ENCODE measurements around the gene ASIC2. TPM values are rescaled to one million over a fixed set of nuclear protein-coding genes. Genes with fewer than 3 reads are reported as not detected.

Gene ASIC2
- total and polyA plus RNA-seq, 9 of the 15 experiments (the other 6 are each of a cell fraction or from before 2014, with no cell fraction given), result not detected

- H3K4me1 ChIP-seq (replicated peaks in 1 of 2; ENCODE audit: control insufficient read depth in 2 of 2, insufficient read depth in 2 of 2, low read length in 2 of 2), result no peaks in the 10 kb centered on the region
- in situ Hi-C loops (cut with MboI), result no loop called here
- H3K79me2 ChIP-seq (ENCODE audit: control insufficient read depth, insufficient read depth, low read length), result no peaks in the 10 kb centered on the region
- H3K9ac ChIP-seq (ENCODE audit: insufficient read depth in 1 of 2, low read depth in 2 of 2, low read length in 2 of 2), result no peak overlapping the region
- no peak for FAIRE-seq
- no peak overlapping the region for H3K4me3 ChIP-seq
- no peaks in the 10 kb centered on the region for H3K36me3 ChIP-seq (ENCODE audit: control insufficient read depth, insufficient read depth, low read length)
- ChIA-PET POLR2A (no interaction called here), CTCF (ENCODE audit: low intra/inter-chr PET ratio) (no interaction called here)
- no peaks in the 10 kb centered on the region for H3K9me1 ChIP-seq (ENCODE audit: control insufficient read depth, insufficient read depth, low read length)
- no peak overlapping the region for H2AFZ ChIP-seq (ENCODE audit: low read depth, low read length)
- H3K4me2 ChIP-seq (ENCODE audit: insufficient read depth, low read length), result no peak overlapping the region
- no peaks in the 10 kb centered on the region for H3K9me3 ChIP-seq (replicated peaks; ENCODE audit: control insufficient read depth, insufficient read depth, low read depth, low read length)
- under 1% methylated on average over 13 of the region's 13 CpGs for WGBS (ENCODE audit: insufficient coverage, low coverage, missing lambda C conversion rate)
- H3K27ac ChIP-seq (ENCODE audit: extremely low read depth, low read depth, low read length), result no peak overlapping the region
- no peak for ATAC-seq
- no peak for DNase-seq (ENCODE audit: extremely low read depth in 1 of 4, low spot score in 3 of 4)
- no peaks in the 10 kb centered on the region; the same call in 1 of the 2 replicates for H4K20me1 ChIP-seq (replicated peaks; ENCODE audit: control insufficient read depth, insufficient read depth, low read length)
- intact Hi-C loops (cut with micrococcal nuclease), result no loop called here
- peaks cover 0 to 23% of the 10 kb centered on the region in 2 experiments; a peak in 2 of 5 replicates for H3K27me3 ChIP-seq (ENCODE audit: control insufficient read depth in 2 of 2, insufficient read depth in 2 of 2, low read length in 2 of 2)
- no TSS peak for BruUV-seq (replicated peaks)
- TF ChIP-seq TCF7 (IDR thresholded peaks at IDR 0.05; ENCODE audit: borderline replicate concordance) (no peak), POLR3G (IDR thresholded peaks at IDR 0.05; ENCODE audit: extremely low read depth, insufficient read length, insufficient replicate concordance) (no peak), SOX6 (IDR thresholded peaks at IDR 0.05) (no peak), TFAM (CRISPR knock-in tag; conservative IDR thresholded peaks at IDR 0.05) (no peak), KLF13 (tag; IDR thresholded peaks at IDR 0.05; ENCODE audit: borderline replicate concordance, low read depth) (no peak), ZNF431 (CRISPR knock-in tag; IDR thresholded peaks at IDR 0.05) (no peak), CHAMP1 (IDR thresholded peaks at IDR 0.05) (no peak), POU5F1 (IDR thresholded peaks at IDR 0.05; ENCODE audit: borderline replicate concordance, low read depth, low read length, partially characterized antibody) (no peak), EHMT2 (IDR thresholded peaks at IDR 0.05) (no peak), ZNF41 (CRISPR knock-in tag; conservative IDR thresholded peaks at IDR 0.05) (no peak), KDM5B (IDR thresholded peaks at IDR 0.05; ENCODE audit: insufficient replicate concordance, low read depth, low read length) (no peak), ZNF212 (CRISPR knock-in tag; IDR thresholded peaks at IDR 0.05) (no peak), GTF2F1 (IDR thresholded peaks at IDR 0.05; ENCODE audit: low read depth, low read length) (no peak), NR0B1 (IDR thresholded peaks at IDR 0.05; ENCODE audit: partially characterized antibody) (no peak), ESRRA (IDR thresholded peaks at IDR 0.05; ENCODE audit: borderline replicate concordance, low read depth) (no peak), PKNOX1 (IDR thresholded peaks at IDR 0.05) (no peak)
These were observed 177.0 kb downstream of the ASIC2 start for GRCh38 chr17:33116021-33116551.
